Left ventricle myocardium superior (tissue), 1 donor: ENCODE measurements around the gene SMC1B. TPM values are rescaled to one million over a fixed set of nuclear protein-coding genes. Genes with fewer than 3 reads are reported as not detected.
"Not testable (repeated sequence)": the region's sequence is repeated elsewhere in the genome, so short reads cannot be mapped to it uniquely, and the experiment has no call there.

Source experiments
- ATAC-seq: fragments of 200-7000 bp; cut with Tn5 transposase; one replicate; pipeline ENCODE4 v1.9.1; 2020; ENCODE audit warnings: mild to moderate bottlenecking, moderate library complexity
- DNase-seq: peaks from one replicate; pipeline ENCODE4 v3.0.0-alpha.2; 2020
- intact Hi-C: fragments of 100-400 bp; cut with micrococcal nuclease; formaldehyde crosslinking; loops from one replicate; pipeline ENCODE4 v1.11.0; 2022
- total RNA-seq: library from RNA; stranded (reverse); fragmentation: NEBNext Ultra II Directional; extraction: Animal tissue kit (Norgen Biotek cat#: 25700); gene quantifications from one replicate; pipeline ENCODE4 v1.2.1, GENCODE V29; 2021
- donor health status: DM: no; HTN: yes; CAD: no; lungs with severe emphysema.

Gene SMC1B
- total RNA-seq, 1 donor from 2014 or later = not detected

GRCh38 chr22:45446216-45446615, 32.8 kb upstream of the SMC1B start:
- intact Hi-C loops = no loop called here
- DNase-seq = no peak
- ATAC-seq = no peak

GRCh38 chr22:45445031-45445710, 31.8 kb upstream of the SMC1B start:
- DNase-seq (no peak), ATAC-seq (no peak)
- intact Hi-C loops = no loop called here

GRCh38 chr22:45444168-45444567, 30.8 kb upstream of the SMC1B start:
- ATAC-seq (no peak), DNase-seq (no peak)
- intact Hi-C loops = no loop called here

- no peak for ATAC-seq
- intact Hi-C loops = no loop called here
- no peak for DNase-seq
These were observed 28.7 kb upstream of the SMC1B start for GRCh38 chr22:45442116-45442515.

- ATAC-seq = peak; percentile 96
- DNase-seq = peak; percentile 73
- intact Hi-C loops = no loop called here
These were observed 27.7 kb upstream of the SMC1B start for GRCh38 chr22:45441138-45441537.

- intact Hi-C loops = not testable (repeated sequence)
These were observed 27.3 kb upstream of the SMC1B start for GRCh38 chr22:45440688-45441087.

GRCh38 chr22:45438336-45438735, 24.9 kb upstream of the SMC1B start:
- intact Hi-C loops = loop anchor here (5.0 kb wide), 2 partner anchors 114 to 171 kb away; no protein-coding TSS in a partner anchor
- ATAC-seq = no peak
- no peak for DNase-seq

More at GRCh38 chr22:45440688-45441087, 27.3 kb upstream of the SMC1B start:
- not testable (repeated sequence) for ATAC-seq
- DNase-seq = peak; percentile 10

- intact Hi-C loops = loop anchor here (5.0 kb wide), 2 partner anchors 115 to 170 kb away; no protein-coding TSS in a partner anchor
- DNase-seq = not testable (repeated sequence)
These were observed 23.6 kb upstream of the SMC1B start for GRCh38 chr22:45436871-45437517.

GRCh38 chr22:45435544-45436139, 22.2 kb upstream of the SMC1B start:
- intact Hi-C loops = loop anchor here (5.0 kb wide), 2 partner anchors 117 to 168 kb away; no protein-coding TSS in a partner anchor
- ATAC-seq (peak; percentile 97), DNase-seq (peak; percentile 91)

More at GRCh38 chr22:45436871-45437517, 23.6 kb upstream of the SMC1B start:
- ATAC-seq = not testable (repeated sequence)

- ATAC-seq (peak; percentile 10), DNase-seq (no peak)
- intact Hi-C loops = loop anchor here (5.0 kb wide), 2 partner anchors 117 to 168 kb away; no protein-coding TSS in a partner anchor
These were observed 21.6 kb upstream of the SMC1B start for GRCh38 chr22:45434981-45435380.

GRCh38 chr22:45430871-45431270, 17.5 kb upstream of the SMC1B start:
- intact Hi-C loops = no loop called here
- ATAC-seq = no peak

GRCh38 chr22:45429981-45430775, 16.8 kb upstream of the SMC1B start:
- intact Hi-C loops = no loop called here
- ATAC-seq (no peak), DNase-seq (no peak)

More at GRCh38 chr22:45430871-45431270, 17.5 kb upstream of the SMC1B start:
- no peak for DNase-seq

- DNase-seq = no peak
These were observed 16.0 kb upstream of the SMC1B start for GRCh38 chr22:45429424-45429823.

GRCh38 chr22:45428391-45429385, 15.3 kb upstream of the SMC1B start:
- no peak for ATAC-seq

More at GRCh38 chr22:45429424-45429823, 16.0 kb upstream of the SMC1B start:
- intact Hi-C loops = no loop called here
- ATAC-seq = no peak

GRCh38 chr22:45427114-45427513, 13.7 kb upstream of the SMC1B start:
- ATAC-seq (no peak), DNase-seq (no peak)
- intact Hi-C loops = no loop called here

More at GRCh38 chr22:45428391-45429385, 15.3 kb upstream of the SMC1B start:
- no peak for DNase-seq
- intact Hi-C loops = no loop called here

GRCh38 chr22:45426387-45426786, 13.0 kb upstream of the SMC1B start:
- ATAC-seq (no peak), DNase-seq (no peak)
- intact Hi-C loops = no loop called here

GRCh38 chr22:45425531-45426265, 12.3 kb upstream of the SMC1B start:
- ATAC-seq (no peak), DNase-seq (no peak)
- intact Hi-C loops = no loop called here
